Activated CD8-positive, alpha-beta memory T cell treated with anti-CD3 and anti-CD28 coated beads, Interleukin-2, amount 50 U/mL, for 1 hour (primary cell): ENCODE results near the gene GXYLT1.
"Not testable (repeated sequence)": the region's sequence is repeated elsewhere in the genome, so short reads cannot be mapped to it uniquely, and the experiment has no call there.

ENCODE experiments used
- DNase-seq: peaks from one replicate; pipeline ENCODE4 v3.0.0-alpha.2; 2020; ENCODE audit errors: extremely low read depth

GXYLT1 gene, protein sequence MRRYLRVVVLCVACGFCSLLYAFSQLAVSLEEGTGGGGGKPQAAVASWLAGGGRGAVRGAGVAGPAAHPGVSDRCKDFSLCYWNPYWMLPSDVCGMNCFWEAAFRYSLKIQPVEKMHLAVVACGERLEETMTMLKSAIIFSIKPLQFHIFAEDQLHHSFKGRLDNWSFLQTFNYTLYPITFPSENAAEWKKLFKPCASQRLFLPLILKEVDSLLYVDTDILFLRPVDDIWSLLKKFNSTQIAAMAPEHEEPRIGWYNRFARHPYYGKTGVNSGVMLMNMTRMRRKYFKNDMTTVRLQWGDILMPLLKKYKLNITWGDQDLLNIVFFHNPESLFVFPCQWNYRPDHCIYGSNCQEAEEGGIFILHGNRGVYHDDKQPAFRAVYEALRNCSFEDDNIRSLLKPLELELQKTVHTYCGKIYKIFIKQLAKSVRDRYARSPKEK

GRCh38 chr12:42144408-42145196 is at the start of gene GXYLT1:
GXYLT1 (minus strand) TSS chr12:42144874; CDS start chr12:42144646, 228 bp downstream.
- peak; percentile 30 for DNase-seq

- DNase-seq: no peak
Observed at GRCh38 chr12:42192686-42193085, 48.0 kb upstream of the GXYLT1 start.

DNA sequence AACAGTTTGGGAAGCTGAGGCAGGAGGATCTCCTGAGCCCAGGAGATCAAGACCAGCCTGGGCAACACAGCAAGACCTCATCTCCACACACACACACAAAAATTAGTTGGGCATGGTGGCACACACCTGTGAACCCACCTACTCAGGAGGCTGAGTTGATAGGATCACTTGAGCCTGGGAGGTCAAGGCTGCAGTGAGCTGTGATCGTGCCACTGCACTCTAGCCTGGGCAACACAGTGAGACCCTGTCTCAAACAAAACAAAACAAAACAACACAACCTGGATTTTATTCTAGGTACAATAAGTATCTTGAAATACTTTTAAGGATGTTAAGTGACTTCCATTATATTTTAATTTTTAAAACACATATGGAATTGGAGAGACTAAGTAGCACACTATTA is 47.6 kb upstream of the GXYLT1 start:
- DNase-seq: no peak

DNA sequence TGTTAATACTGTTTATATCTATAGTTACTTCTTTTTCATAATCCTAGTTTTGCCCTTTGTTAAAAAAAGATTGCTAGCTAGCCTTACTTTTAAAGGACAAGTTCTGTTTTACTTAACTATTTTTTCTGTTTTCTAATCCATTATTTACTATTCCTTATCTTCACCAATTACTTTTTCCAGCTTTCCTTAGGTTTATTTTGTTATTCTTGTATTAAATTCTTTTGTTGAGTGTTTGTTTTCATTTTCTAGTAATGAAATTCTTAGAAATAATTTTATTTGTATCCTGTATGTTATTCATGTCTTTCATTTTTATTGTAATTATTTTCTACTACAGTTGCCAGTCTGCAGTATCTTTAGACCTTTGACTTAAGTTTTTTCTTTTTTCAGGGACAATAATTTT is 45.7 kb upstream of the GXYLT1 start:
- DNase-seq: no peak

DNA sequence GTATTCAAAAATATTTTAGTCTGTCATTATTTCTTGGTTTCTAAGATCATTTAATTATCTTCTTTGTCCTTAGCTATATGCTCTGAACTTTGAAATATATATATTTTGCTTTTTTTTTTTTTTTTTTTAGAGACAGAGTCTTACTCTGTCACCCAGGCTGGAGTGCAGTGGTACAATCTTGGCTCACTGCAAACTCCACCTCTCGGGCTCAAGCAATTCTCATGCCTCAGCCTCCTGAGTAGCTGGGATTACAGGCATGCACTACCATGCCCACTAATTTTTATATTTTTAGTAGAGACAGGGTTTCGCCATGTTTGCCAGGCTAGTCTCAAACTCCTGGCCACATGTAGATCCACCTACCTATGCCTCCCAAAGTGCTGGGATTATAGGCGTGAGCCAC is 43.6 kb upstream of the GXYLT1 start:
- not testable (repeated sequence) for DNase-seq

- DNase-seq: no peak
Observed at GRCh38 chr12:42187799-42188198, 43.1 kb upstream of the GXYLT1 start.

DNA sequence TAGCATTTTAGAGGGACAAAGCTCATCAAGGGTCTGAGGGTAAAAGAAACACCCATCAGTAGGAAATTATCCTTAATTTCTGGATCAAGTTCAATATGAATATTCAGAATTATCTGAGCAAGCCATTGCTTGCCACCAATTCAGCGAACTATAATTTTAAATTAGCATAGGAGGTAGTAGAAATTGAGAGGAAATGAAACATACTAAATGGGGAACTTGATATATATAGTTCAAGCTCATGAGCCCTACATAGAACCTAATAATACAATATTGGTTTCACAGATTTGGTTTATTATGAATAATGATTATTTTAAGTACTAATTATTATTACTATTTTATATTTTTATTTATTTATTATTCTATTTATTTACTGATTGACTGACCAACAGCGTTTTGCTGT is 42.1 kb upstream of the GXYLT1 start:
- no peak for DNase-seq

DNA sequence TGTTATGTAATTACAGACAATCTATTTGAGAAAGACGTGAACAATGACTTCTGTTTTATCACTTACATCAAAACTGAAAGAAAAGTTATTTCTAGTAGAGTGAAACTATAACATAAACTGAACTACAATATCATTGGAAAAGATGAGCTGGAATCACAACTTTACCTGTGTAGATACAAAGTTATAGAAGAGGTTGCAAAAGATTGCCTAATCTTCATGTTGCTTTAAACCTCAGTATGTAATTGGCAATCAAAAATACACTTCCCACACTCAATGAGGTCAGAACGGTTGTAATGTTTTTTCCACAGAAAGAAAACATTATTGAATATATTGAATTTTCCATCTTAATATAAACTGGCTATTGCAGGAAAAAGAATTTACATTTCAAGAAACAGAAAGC is 37.7 kb upstream of the GXYLT1 start:
- no peak for DNase-seq

DNA sequence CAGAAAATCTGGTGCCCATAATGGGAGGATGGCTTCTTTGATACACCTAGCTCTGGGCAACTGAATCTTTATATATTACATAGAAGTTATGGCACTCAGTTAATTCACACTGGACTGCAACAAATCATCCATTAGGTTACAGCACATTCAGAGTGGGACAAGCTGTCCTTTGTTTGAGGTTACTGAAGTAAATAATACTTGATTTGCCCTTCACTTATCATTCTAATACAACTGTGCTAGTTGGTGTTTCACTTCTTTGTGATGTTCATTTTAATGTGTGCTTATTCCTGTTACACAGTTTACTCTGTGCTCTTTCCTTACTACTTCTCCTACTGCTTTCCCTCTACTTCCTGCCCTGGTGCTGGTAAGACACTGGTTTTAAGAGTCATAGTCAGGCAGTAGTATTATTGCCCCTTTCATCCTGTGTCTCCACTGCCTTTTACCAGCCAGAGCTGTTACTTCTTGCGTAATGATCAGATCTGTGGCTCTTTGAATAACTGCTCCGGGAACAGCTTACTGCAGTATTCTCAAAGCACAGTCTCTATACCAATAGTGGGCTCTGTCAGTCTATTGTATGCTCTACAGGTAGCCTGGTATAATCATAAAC is 36.4 kb upstream of the GXYLT1 start:
- DNase-seq: no peak

GRCh38 chr12:42178101-42178500 is 33.4 kb upstream of the GXYLT1 start:
- DNase-seq: no peak

- no peak for DNase-seq
Observed at GRCh38 chr12:42174978-42175377, 30.3 kb upstream of the GXYLT1 start.

DNA sequence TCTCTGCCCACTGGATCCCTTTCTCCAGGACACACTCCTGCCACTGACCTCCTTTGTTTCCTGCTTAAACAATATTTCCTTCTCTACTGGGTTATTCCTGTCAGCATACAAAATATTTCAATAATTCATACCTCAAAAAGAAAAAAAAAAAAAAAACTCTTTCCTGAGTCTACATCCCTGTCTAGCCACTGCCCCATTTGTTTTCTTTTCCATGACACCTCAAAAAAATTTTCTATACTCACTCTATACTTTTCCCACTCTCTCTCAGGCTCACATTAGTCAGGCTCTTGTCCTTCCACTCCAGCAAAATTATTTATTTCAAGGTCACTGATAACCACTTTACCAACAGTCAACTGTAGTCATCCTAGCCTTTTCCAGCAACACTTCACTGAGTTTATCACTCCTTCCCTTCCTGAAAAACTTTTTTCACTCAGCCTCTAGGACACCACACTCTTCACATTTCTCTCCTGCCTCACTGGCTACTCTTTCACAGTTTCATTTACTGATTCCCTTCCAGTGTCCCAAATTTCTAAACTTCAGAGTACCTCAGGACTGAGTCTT is 29.4 kb upstream of the GXYLT1 start:
- DNase-seq: no peak

DNA sequence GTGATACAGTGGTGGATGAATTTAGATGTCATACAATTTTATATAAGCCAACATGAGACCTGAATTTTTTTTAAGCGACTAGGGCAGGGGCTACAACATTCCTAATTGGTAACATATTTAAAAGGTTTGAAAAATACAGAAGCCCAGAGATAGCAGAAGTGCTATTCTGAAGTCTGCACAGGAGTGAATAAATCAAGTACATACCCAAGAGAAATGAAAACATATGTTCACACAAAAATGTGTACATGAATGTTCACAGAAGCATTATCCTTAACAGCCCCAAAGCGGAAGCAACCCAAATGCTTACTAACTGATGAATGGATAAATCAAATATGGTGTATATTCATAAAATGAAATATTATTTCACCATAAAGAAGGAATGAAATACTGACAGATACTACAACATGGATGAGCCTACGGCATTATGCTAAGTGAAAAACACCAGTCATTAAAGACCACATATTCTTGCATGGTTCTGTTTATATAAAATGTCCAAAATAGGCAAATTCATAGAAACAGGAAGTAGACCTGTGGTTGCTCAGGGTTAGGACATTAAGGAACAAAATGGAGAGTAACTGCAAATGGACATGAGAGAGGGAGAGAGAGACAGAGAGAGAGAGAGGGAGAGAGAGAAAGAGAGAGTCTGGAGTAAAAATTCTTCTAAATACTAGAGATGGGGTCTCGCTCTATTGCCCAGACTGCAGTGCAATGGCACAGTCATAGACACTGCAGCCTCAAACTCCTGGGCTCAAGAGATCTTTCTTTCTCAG is 28.0 kb upstream of the GXYLT1 start:
- no peak for DNase-seq

DNA sequence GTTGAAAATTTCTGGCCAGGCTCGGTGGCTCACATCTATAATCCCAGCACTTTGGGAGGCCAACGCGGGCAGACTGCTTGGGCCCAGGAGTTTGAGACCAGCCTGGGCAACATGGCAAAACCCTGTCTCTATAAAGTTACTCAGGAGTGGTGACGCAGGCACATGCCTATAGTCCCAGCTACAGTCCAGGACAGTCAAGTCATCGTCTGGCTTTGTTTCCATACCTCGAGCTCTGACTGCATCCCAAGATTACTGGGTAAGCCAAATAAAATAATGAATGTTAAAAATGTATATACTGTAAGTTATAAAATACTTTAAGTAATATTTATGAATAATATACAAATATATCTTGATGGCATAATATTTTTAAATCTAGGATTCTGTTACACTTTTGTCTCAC is 23.0 kb upstream of the GXYLT1 start:
- no peak for DNase-seq

GRCh38 chr12:42166501-42166900 is 21.8 kb upstream of the GXYLT1 start:
- DNase-seq: no peak

GRCh38 chr12:42163913-42164312 is 19.2 kb upstream of the GXYLT1 start:
- no peak for DNase-seq

DNA sequence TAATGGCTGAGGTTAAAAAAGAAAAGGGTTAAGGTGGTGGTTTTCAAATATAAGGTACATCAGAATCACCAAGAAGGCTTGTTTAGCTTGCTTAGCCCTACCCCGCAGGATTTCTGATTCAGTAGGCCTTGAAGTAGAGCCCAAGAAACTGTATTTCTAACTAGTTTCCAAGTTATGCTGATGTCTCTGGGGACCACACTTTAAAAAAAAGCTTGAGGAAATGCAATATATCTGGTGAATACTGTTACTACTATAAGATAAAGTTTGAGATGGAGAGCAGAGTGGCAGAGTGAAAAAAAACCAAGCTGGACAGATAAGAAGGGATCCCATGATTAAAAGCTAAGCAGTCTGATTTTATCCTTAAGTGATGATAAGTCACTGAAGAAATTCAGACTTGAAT is 18.3 kb upstream of the GXYLT1 start:
- DNase-seq: no peak

GRCh38 chr12:42162193-42162592 is 17.5 kb upstream of the GXYLT1 start:
- no peak for DNase-seq

GRCh38 chr12:42161529-42161928 is 16.9 kb upstream of the GXYLT1 start:
- DNase-seq: no peak

- no peak for DNase-seq
Observed at GRCh38 chr12:42156232-42156631, 11.6 kb upstream of the GXYLT1 start.

DNA sequence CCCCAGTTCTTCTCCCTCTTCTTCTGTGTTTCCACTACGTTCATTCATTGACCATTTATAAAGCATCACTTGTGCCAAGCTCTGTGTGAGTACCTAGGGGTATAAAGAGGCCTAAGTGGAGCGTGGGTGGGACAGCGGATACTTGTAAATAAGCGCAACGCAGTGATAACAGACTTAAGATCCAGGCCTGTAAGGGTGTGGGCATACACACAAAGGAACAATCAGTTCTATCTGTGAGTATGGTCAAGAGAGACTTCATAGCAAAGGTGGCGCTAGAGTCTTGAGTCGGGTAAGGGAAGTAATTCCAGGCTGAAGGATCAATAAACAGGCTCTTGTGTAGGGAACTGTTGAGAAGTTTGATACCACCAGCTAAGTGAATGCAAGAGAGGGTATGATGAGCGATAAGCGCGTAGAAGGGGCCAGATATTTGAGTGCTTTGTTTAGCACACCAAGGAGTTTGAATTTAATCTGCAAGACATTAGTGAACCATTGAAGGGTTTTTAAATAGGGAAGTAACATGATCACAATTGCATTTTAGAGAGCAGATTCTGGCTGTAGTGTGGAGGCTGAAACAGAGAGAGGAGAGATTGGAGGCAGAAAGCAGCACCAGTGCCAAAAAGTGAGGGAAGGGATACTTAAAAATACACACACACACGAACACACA is 1.0 kb upstream of the GXYLT1 start:
- no peak for DNase-seq
